OCI-LY7 (cell line): ENCODE data around the gene REN. TPM values are rescaled to one million over a fixed set of nuclear protein-coding genes. Genes with fewer than 3 reads are reported as not detected.

Experiments
- BruUV-seq: library from RNA; stranded (reverse); fragments of 400-500 nt; replicated peaks from 2 replicates; lab custom pipeline; 2021; lab: Mats Ljungman, UMichigan
- CTCF ChIA-PET: fragments of 300-600 bp; sonication (Branson Sonifier 250); formaldehyde crosslinking; loops from one replicate; lab custom pipeline; 2022; ENCODE audit warnings: antibody characterized with exemption; ENCODE audit not compliant: unreplicated experiment; lab: Charles Lee
- POLR2A ChIA-PET: fragments of 300-600 bp; sonication (Branson Sonifier 250); formaldehyde crosslinking; loops from one replicate; lab custom pipeline; 2022; ENCODE audit warnings: antibody characterized with exemption; lab: Charles Lee
- DNase-seq: peaks from one replicate; pipeline ENCODE4 v3.0.0-alpha.2; 2015; ENCODE audit warnings: low spot score
- H2AFZ ChIP-seq: fragments of 200-600 bp; sonication (generic), shearing (Covaris generic); 2 replicates; pipeline ENCODE4 v1.6.1; 2014; ENCODE audit warnings: mild to moderate bottlenecking, antibody characterized with exemption, low read length, moderate library complexity
- H3K27ac ChIP-seq: fragments of 200-600 bp; sonication (generic); 2 replicates; pipeline ENCODE4 v1.5.1; 2014; ENCODE audit warnings: mixed run types, low read depth, mild to moderate bottlenecking, moderate library complexity, low read length, inconsistent platforms; ENCODE audit not compliant: poor library complexity, severe bottlenecking
- H3K36me3 ChIP-seq: fragments of 200-600 bp; sonication (generic); 2 replicates; pipeline ENCODE4 v1.6.1; 2014; ENCODE audit warnings: mild to moderate bottlenecking, antibody characterized with exemption, low read length, moderate library complexity, mixed read lengths; ENCODE audit not compliant: insufficient read depth
- H3K4me1 ChIP-seq: fragments of 200-600 bp; sonication (generic); 2 replicates; pipeline ENCODE4 v1.5.1; 2014; ENCODE audit warnings: mild to moderate bottlenecking, low read length; ENCODE audit not compliant: insufficient read depth, poor library complexity, severe bottlenecking
- H3K4me2 ChIP-seq: fragments of 200-600 bp; sonication (generic); 2 replicates; pipeline ENCODE4 v1.6.1; 2014; ENCODE audit warnings: mild to moderate bottlenecking, low read length
- H3K4me3 ChIP-seq: fragments of 200-600 bp; sonication (generic); 2 replicates; pipeline ENCODE4 v1.5.1; 2014; ENCODE audit warnings: mild to moderate bottlenecking, low read depth, low read length; ENCODE audit not compliant: poor library complexity, severe bottlenecking
- H3K79me2 ChIP-seq: fragments of 200-600 bp; sonication (generic); 2 replicates; pipeline ENCODE4 v1.6.1; 2016; ENCODE audit warnings: low read depth, mild to moderate bottlenecking, low read length, moderate library complexity, mixed read lengths; ENCODE audit not compliant: insufficient read depth
- H3K9me2 ChIP-seq: fragments of 200-600 bp; sonication (generic); 2 replicates; pipeline ENCODE4 v1.6.1; 2016; ENCODE audit warnings: mild to moderate bottlenecking, low read length, mixed read lengths; ENCODE audit not compliant: insufficient read depth
- H3K9me3 ChIP-seq: fragments of 200-600 bp; sonication (generic); 2 replicates; pipeline ENCODE4 v1.6.1; 2014; ENCODE audit warnings: mild to moderate bottlenecking, mixed run types, low read length, mixed read lengths
- H4K20me1 ChIP-seq: fragments of 200-600 bp; sonication (generic); 2 replicates; pipeline ENCODE4 v1.6.1; 2014; ENCODE audit warnings: mild to moderate bottlenecking, antibody characterized with exemption, low read length, moderate library complexity, mixed read lengths; ENCODE audit not compliant: insufficient read depth
- EZH2phosphoT487 ChIP-seq: fragments of 200-600 bp; sonication (generic); IDR thresholded peaks from 2 replicates; pipeline ENCODE4 v1.6.1; 2018; ENCODE audit warnings: low read depth, borderline replicate concordance, mild to moderate bottlenecking, mixed run types, antibody characterized with exemption, low read length, moderate library complexity, mixed read lengths
- intact Hi-C: fragments of 100-400 bp; cut with micrococcal nuclease; formaldehyde crosslinking; loops from one replicate; pipeline ENCODE4 v1.10.0; 2022; ENCODE audit not compliant: unreplicated experiment
- total RNA-seq, 2 experiments: library from RNA; depleted of rRNA in 1 of 2; stranded (reverse); fragments of >200 nt in 1 of 2; shearing (Covaris generic) in 1 of 2; gene quantifications; 2 replicates each; pipeline ENCODE4 v1.2.3, GENCODE V29; 2014 to 2022
- TF ChIP-seq, protein P1 (sequence below): fragments of 200-600 bp; sonication (generic); conservative IDR thresholded peaks from 2 replicates; pipeline ENCODE4 v1.5.1; 2014; ENCODE audit warnings: mild to moderate bottlenecking, antibody characterized with exemption, low read length, moderate library complexity, mixed read lengths

The REN gene
- total RNA-seq, 2 experiments from 2014 or later: not detected

DNA sequence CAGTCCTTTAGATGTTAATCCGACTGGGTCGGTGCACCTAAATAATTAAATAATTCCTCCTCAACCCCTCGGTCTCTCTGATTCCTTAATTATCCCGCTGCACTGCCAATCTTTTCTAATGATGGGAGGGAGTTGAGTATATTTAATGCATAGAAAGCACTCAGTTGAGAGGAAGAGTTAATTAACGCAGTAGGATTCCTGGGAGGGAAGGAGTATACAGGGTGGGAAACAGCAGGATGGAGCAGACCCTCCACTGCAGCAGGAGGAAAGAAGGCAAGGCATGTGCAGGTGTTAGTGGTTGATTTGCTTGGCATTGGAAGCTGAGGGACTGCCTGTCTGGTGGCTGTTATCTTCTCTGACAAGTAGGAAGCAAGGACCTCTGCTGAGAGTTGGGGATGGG is 9.9 kb upstream of the REN start:
- BruUV-seq: no TSS peak
- no peaks in the 10 kb centered on the region for H3K79me2 ChIP-seq
- CTCF ChIA-PET: interaction anchor here (0.9 kb wide), 1 partner anchor 34 kb away, joined by 4 read pairs; no protein-coding TSS in a partner anchor
- no peak for TF ChIP-seq EZH2phosphoT487
- TF ChIP-seq, protein P1, sequence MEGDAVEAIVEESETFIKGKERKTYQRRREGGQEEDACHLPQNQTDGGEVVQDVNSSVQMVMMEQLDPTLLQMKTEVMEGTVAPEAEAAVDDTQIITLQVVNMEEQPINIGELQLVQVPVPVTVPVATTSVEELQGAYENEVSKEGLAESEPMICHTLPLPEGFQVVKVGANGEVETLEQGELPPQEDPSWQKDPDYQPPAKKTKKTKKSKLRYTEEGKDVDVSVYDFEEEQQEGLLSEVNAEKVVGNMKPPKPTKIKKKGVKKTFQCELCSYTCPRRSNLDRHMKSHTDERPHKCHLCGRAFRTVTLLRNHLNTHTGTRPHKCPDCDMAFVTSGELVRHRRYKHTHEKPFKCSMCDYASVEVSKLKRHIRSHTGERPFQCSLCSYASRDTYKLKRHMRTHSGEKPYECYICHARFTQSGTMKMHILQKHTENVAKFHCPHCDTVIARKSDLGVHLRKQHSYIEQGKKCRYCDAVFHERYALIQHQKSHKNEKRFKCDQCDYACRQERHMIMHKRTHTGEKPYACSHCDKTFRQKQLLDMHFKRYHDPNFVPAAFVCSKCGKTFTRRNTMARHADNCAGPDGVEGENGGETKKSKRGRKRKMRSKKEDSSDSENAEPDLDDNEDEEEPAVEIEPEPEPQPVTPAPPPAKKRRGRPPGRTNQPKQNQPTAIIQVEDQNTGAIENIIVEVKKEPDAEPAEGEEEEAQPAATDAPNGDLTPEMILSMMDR: no peak
- no peaks in the 10 kb centered on the region for H3K9me3 ChIP-seq
- no peaks in the 10 kb centered on the region for H3K4me1 ChIP-seq
- H3K36me3 ChIP-seq: no peaks in the 10 kb centered on the region
- intact Hi-C loops: no loop called here
- no peaks in the 10 kb centered on the region for H3K9me2 ChIP-seq
- H3K27ac ChIP-seq: no peak overlapping the region
- H2AFZ ChIP-seq: no peak overlapping the region
- no peak for DNase-seq
- no peaks in the 10 kb centered on the region for H4K20me1 ChIP-seq
- H3K4me2 ChIP-seq: no peak overlapping the region
- no peak overlapping the region for H3K4me3 ChIP-seq
- POLR2A ChIA-PET: no interaction called here

DNA sequence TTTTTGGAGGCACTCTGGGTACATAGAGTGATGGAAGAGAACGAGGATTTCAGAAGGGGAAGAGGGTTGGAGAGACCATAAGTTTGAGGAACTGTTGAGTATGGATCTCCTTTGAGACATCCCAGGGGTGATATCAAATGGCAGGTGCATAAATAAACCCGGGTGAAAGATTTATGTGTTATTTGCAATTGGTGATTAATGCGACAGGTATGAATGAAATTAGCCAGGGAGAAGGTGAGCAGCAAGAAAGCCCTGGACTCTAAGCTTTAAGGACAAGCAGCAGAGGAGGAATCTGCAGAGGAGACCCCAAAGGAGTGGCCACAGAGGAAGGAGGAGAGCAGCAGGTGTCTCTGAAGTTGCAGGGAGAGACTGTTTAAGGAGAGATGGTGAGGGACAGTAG is 8.8 kb upstream of the REN start:
- H3K4me1 ChIP-seq: no peaks in the 10 kb centered on the region
- H4K20me1 ChIP-seq: no peaks in the 10 kb centered on the region
- no peaks in the 10 kb centered on the region for H3K79me2 ChIP-seq
- no peaks in the 10 kb centered on the region for H3K9me2 ChIP-seq
- DNase-seq: no peak
- no peaks in the 10 kb centered on the region for H3K36me3 ChIP-seq
- intact Hi-C loops: no loop called here
- H3K4me3 ChIP-seq: no peak overlapping the region
- H3K4me2 ChIP-seq: no peak overlapping the region
- H3K9me3 ChIP-seq: peaks cover 7% of the 10 kb centered on the region; the same call in 1 of the 2 replicates
- TF ChIP-seq EZH2phosphoT487: no peak
- TF ChIP-seq, protein P1: no peak
- H2AFZ ChIP-seq: no peak overlapping the region
- POLR2A ChIA-PET: no interaction called here
- CTCF ChIA-PET: no interaction called here
- H3K27ac ChIP-seq: no peak overlapping the region
- BruUV-seq: no TSS peak

DNA sequence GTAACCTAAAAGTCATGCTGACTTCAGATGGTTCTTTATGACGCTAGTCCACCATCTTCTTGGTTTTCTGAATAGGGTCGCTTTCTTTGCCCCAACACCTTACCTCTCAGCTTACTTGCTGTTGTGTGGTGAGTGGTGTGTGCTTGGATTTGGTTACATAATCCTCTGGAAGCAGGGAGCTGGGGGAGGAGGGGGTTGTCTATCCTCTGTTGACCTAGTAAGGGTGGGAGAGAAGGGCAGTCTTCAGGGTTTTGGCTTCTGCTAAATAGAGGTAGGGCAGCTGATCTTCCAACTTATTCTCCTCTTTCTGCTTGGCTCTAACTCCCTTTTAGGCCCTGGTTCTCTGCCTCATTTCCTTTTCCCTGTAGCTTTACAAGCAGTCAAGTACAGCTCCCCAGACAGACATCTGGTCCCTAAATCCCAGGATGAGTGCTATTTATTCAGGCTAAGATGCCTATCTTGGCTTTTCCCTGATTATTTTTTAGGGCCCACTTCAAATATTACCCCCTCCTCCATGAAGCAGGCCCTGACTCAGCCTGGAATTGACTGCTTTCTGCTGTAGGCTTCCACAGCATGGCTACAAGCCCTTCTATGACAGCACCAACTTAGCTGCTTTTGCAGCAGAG is 6.4 kb upstream of the REN start:
- no peaks in the 10 kb centered on the region for H3K79me2 ChIP-seq
- CTCF ChIA-PET: interaction anchor here (0.6 kb wide), 1 partner anchor 28 kb away, joined by 3 read pairs; no protein-coding TSS in a partner anchor
- no TSS peak for BruUV-seq

More for the DNA sequence above, 6.4 kb upstream of the REN start:
- no peak overlapping the region for H3K4me2 ChIP-seq
- intact Hi-C loops: no loop called here
- no peaks in the 10 kb centered on the region for H3K9me2 ChIP-seq
- no peaks in the 10 kb centered on the region for H3K4me1 ChIP-seq
- H3K9me3 ChIP-seq: peaks cover 16% of the 10 kb centered on the region; the same call in 1 of the 2 replicates
- TF ChIP-seq, protein P1: no peak
- TF ChIP-seq EZH2phosphoT487: no peak
- no peak overlapping the region for H3K4me3 ChIP-seq
- H3K27ac ChIP-seq: no peak overlapping the region
- POLR2A ChIA-PET: interaction anchor here (1.0 kb wide), 1 partner anchor 18 kb away, joined by 4 read pairs; no protein-coding TSS in a partner anchor
- H2AFZ ChIP-seq: no peak overlapping the region
- no peak for DNase-seq
- H3K36me3 ChIP-seq: no peaks in the 10 kb centered on the region
- no peaks in the 10 kb centered on the region for H4K20me1 ChIP-seq
